Smooth muscle cell of the umbilical artery (primary cell): ENCODE results near the gene CDY1. TPM values are rescaled to one million over a fixed set of nuclear protein-coding genes. Genes with fewer than 3 reads are reported as not detected.

Source experiments
- total RNA-seq: library from RNA; depleted of rRNA; stranded (reverse); fragments of >200 nt; gene quantifications from 2 replicates; pipeline ENCODE4 v1.2.3, GENCODE V29; 2014

The CDY1 gene
- total RNA-seq = not detected in 2 replicates

GRCh38 chrY:25621817-25622216 lies at the start of gene CDY1:
CDY1 (plus strand) TSS chrY:25622117; CDS start chrY:25622443, 326 bp downstream.

